H1 (cell line): Measurements from ENCODE around the gene MMAA.

ENCODE experiments used
- CTCF ChIP-seq, 3 experiments: IDR thresholded peaks; 1 replicate in 2 of 3; 2 replicates in 1 of 3; pipeline versions ENCODE4 v1.5.1 to v1.6.1; 2011; ENCODE audit warnings: low read length in 3 of 3, mild to moderate bottlenecking in 3 of 3, inconsistent platforms in 2 of 3, low read depth in 1 of 3, moderate library complexity in 1 of 3; ENCODE audit not compliant: insufficient read depth in 1 of 3; ENCODE audit errors: control extremely low read depth in 1 of 3
- EZH2 ChIP-seq: fragments of 200-600 bp; sonication (generic); IDR thresholded peaks from 2 replicates; pipeline ENCODE4 v1.7.1; 2012; ENCODE audit warnings: low read depth, mild to moderate bottlenecking, moderate library complexity, low read length, inconsistent platforms; ENCODE audit not compliant: severe bottlenecking
- SIN3A ChIP-seq, 2 experiments: IDR thresholded peaks in 1 of 2; conservative IDR thresholded peaks in 1 of 2; 2 replicates each; pipeline ENCODE4 v1.6.1; 2011 to 2012; ENCODE audit warnings: low read length in 2 of 2, improper control_type of control experiment in 1 of 2, low read depth in 1 of 2, mild to moderate bottlenecking in 1 of 2
- SP1 ChIP-seq: IDR thresholded peaks from 2 replicates; pipeline ENCODE4 v1.6.1; 2011; ENCODE audit warnings: low read depth, low read length
- YY1 ChIP-seq: IDR thresholded peaks from 2 replicates; pipeline ENCODE4 v1.6.1; 2011; ENCODE audit warnings: low read depth, mild to moderate bottlenecking, low read length

GRCh38 chr4:145635630-145636029 is 16.4 kb downstream of the MMAA start:
- no peak for TF ChIP-seq SIN3A (conservative IDR thresholded peaks at IDR 0.05 in 1 of 2, IDR thresholded peaks at IDR 0.05 in 1 of 2; ENCODE audit: low read depth in 1 of 2, low read length in 2 of 2)
- no peak for TF ChIP-seq CTCF (IDR thresholded peaks at IDR 0.05; ENCODE audit: control extremely low read depth in 1 of 3, insufficient read depth in 1 of 3, low read depth in 1 of 3, low read length in 3 of 3)
- no peak for TF ChIP-seq EZH2
- TF ChIP-seq SP1, result no peak
- no peak for TF ChIP-seq YY1
